ENCODE results near the gene INTS13.

DNA sequence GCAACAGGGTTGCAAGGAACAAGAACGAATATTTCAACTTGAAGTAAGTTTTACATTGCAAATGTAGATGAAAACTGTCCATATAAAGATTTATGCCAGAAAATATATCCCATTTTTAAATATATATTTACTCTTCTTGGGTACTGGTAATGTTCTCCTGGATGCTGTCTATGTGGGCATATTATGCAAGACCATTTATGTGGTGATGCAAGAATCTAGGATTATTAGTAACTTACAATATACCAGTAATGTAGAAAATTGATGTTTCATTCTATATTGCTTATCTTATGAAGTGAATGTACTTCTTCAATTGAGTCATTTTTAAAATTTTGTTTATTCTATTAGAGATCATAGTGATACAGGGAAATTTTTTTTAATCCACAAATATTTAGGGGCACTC is 25.6 kb upstream of the INTS13 start:
- TF ChIP-seq POLR2AphosphoS5 (IDR thresholded peaks at IDR 0.05; ENCODE audit: borderline replicate concordance, low read depth, low read length) (no peak), EZH2 (IDR thresholded peaks at IDR 0.05) (no peak)
